Prostate gland (tissue), 2 donors: ENCODE data around the gene MDH1B. TPM values are rescaled to one million over a fixed set of nuclear protein-coding genes. Genes with fewer than 3 reads are reported as not detected.

Experiments
- DNase-seq: peaks from one replicate; pipeline ENCODE4 v3.0.0-alpha.2; 2019; ENCODE audit warnings: low spot score
- H3K27ac ChIP-seq, 2 donors: fragments of 200-600 bp; sonication (generic); 2 replicates each; pipeline ENCODE4 v1.5.1; 2017 to 2019
- H3K27me3 ChIP-seq: fragments of 200-600 bp; sonication (generic); replicated peaks from 2 replicates; pipeline ENCODE4 v1.5.1; 2019; ENCODE audit not compliant: insufficient read depth
- H3K36me3 ChIP-seq, 2 donors: fragments of 200-600 bp; sonication (generic); 1 replicate in 1 of 2; 2 replicates in 1 of 2; pipeline versions ENCODE4 v1.5.1 to v1.8.1; 2017 to 2019
- H3K4me1 ChIP-seq: fragments of 200-600 bp; sonication (generic); replicated peaks from 2 replicates; pipeline ENCODE4 v1.5.1; 2019
- H3K4me3 ChIP-seq, 2 donors: fragments of 200-600 bp; sonication (generic); 2 replicates each; pipeline ENCODE4 v1.5.1; 2017 to 2019
- H3K9me3 ChIP-seq: fragments of 200-600 bp; sonication (generic); 2 replicates; pipeline ENCODE4 v1.5.1; 2017
- CTCF ChIP-seq, 4 experiments: fragments of 200-600 bp in 2 of 4; fragments of 450-650 bp in 2 of 4; sonication (generic) in 2 of 4; IDR thresholded peaks; 1 replicate in 3 of 4; 2 replicates in 1 of 4; pipeline ENCODE4 v1.5.1; 2016 to 2019; ENCODE audit warnings: antibody characterized with exemption in 4 of 4, mild to moderate bottlenecking in 2 of 4, moderate library complexity in 2 of 4
- POLR2A ChIP-seq: fragments of 450-650 bp; IDR thresholded peaks from one replicate; pipeline ENCODE4 v1.6.1; 2016; ENCODE audit warnings: antibody characterized with exemption, mild to moderate bottlenecking
- POLR2AphosphoS5 ChIP-seq: sonication (generic); formaldehyde crosslinking; IDR thresholded peaks from one replicate; pipeline ENCODE4 v1.6.1; 2017; ENCODE audit warnings: antibody characterized with exemption
- WGBS: methylation state at CpG from one replicate; pipeline ENCODE4 v1.1.5; 2018; 5-methylcytosine and 5-hydroxymethylcytosine counted together
- intact Hi-C: fragments of 100-400 bp; cut with DNase I; formaldehyde crosslinking; loops from one replicate; pipeline ENCODE4 v1.14.2; 2022
- microRNA-seq: library from miRNA; unstranded; fragments of <30 nt; microRNA quantifications from one replicate; pipeline ENCODE4, GENCODE V29; 2016
- small RNA-seq, 2 donors: library from RNA; depleted of rRNA; stranded (forward); fragments of <200 nt; gene quantifications; one replicate each; pipeline ENCODE3, GENCODE V24; 2016
- total RNA-seq, 2 donors: library from RNA; depleted of rRNA; stranded (reverse); fragments of >200 nt; gene quantifications; one replicate each; pipeline ENCODE4 v1.1.0, GENCODE V29; 2016

Gene MDH1B
- total RNA-seq, 2 donors from 2014 or later, result 0.82 to 6.2 TPM

- no peak for DNase-seq
- Histone ChIP-seq H3K9me3 (no peaks in the 10 kb centered on the region), H3K4me1 (no peaks in the 10 kb centered on the region), H3K4me3 (no peak overlapping the region), H3K36me3 (no peaks in the 10 kb centered on the region), H3K27me3 (no peaks in the 10 kb centered on the region), H3K27ac (no peak overlapping the region)
- intact Hi-C loops, result no loop called here
- WGBS, result 60% methylated on average over 1 of the region's 1 CpG
- TF ChIP-seq POLR2A (no peak), CTCF (IDR thresholded peaks at IDR 0.05) (no peak), POLR2AphosphoS5 (no peak)
These were observed 76.1 kb downstream of the MDH1B start for GRCh38 chr2:206688990-206689389.

- TF ChIP-seq POLR2A (no peak), POLR2AphosphoS5 (no peak), CTCF (IDR thresholded peaks at IDR 0.05) (no peak)
- WGBS, result 65% methylated on average over 2 of the region's 2 CpGs
- intact Hi-C loops, result no loop called here
- H3K27ac ChIP-seq, result no peak overlapping the region
- no peak overlapping the region for H3K4me3 ChIP-seq
- H3K9me3 ChIP-seq, result no peaks in the 10 kb centered on the region
- no peak for DNase-seq
- no peaks in the 10 kb centered on the region for H3K4me1 ChIP-seq
- H3K27me3 ChIP-seq, result no peaks in the 10 kb centered on the region
- no peaks in the 10 kb centered on the region for H3K36me3 ChIP-seq
These were observed 76.7 kb downstream of the MDH1B start for GRCh38 chr2:206688453-206688852.

Small RNAs within 50 kb of the gene (microRNA-seq; reads per million reads assigned to microRNA genes)
- gene MIR3130-1 (not detected), gene MIR3130-2 (not detected)

Small RNAs within 50 kb of the gene (small RNA-seq; reads per million reads assigned to genes)
- gene MIR3130-2, result 0 reads per million in 2 donors
- 0 reads per million in 2 donors for gene RF00019

Other genes with a start within 250 kb of the MDH1B start
- gene FAM237A, start 122.8 kb downstream of the MDH1B start, total RNA-seq, result not detected
- gene DYTN, start 46.9 kb downstream of the MDH1B start, total RNA-seq, result not detected
- gene FASTKD2, start 278 bp upstream of the MDH1B start, total RNA-seq, result 10 to 100 TPM; 19.5 to 21.4 TPM
- 1 to 10 TPM in 1 of 2 donors, not detected in 1; 2.5 TPM for gene CPO, start 174.2 kb upstream of the MDH1B start, total RNA-seq